Stimulated activated CD8-positive, alpha-beta memory T cell treated with anti-CD3 and anti-CD28 coated beads, Interleukin-12 subunit alpha, Interleukin-12 subunit beta, amount 100 ng/mL, for 24 hours (primary cell): ENCODE measurements around the gene TIMM23.
A peak's percentile ranks its signal among the peaks of the same experiment; 100 is the strongest.
"Not testable (repeated sequence)": the region's sequence is repeated elsewhere in the genome, so short reads cannot be mapped to it uniquely, and the experiment has no call there.

Experiments used
- DNase-seq: peaks from one replicate; pipeline ENCODE4 v3.0.0-alpha.2; 2020; ENCODE audit errors: extremely low read depth

The TIMM23 gene, protein sequence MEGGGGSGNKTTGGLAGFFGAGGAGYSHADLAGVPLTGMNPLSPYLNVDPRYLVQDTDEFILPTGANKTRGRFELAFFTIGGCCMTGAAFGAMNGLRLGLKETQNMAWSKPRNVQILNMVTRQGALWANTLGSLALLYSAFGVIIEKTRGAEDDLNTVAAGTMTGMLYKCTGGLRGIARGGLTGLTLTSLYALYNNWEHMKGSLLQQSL

GRCh38 chr10:45972106-45972812 lies at the start of gene TIMM23:
Gene TIMM23 (plus strand): TSS chr10:45972489. CDS start chr10:45972625, 136 bp downstream.
- peak; percentile 74 for DNase-seq

DNA sequence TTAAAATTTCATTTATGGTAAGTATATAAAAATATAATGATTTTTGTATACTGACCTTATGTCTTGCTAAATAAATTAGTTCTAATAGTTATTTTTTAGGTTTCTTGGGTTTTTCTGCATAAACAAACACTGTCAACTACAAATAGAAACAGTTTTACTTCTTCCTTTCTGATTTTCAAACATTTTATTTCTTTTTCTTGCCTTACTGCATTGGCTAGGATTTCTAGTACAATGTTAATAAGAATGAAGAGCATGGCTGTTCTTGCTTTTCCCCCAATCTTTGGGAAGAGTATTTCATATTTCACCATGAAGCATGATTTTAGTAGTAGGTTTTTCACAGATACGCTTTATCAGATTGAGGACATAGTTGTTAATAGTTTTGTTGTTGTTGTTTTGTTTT lies 45.5 kb upstream of the TIMM23 start:
- not testable (repeated sequence) for DNase-seq

DNA sequence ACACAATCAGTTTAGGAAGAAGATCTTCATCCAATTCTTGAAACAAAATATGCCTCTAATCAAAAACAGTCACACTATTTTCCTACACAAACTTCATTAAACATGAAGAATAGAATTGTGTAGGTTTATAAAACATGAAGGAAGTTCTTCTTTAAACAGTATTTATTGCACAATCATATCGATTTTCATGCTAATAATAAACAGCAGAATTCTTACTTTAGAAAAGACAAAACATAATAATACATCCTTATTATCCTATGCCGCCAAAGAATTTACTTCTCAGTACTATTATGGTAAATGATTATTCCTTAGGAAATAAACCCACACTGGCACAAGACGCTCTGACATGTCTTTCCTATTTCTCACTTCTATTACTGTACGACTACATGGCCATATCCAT lies 41.0 kb upstream of the TIMM23 start:
- DNase-seq, result not testable (repeated sequence)

DNA sequence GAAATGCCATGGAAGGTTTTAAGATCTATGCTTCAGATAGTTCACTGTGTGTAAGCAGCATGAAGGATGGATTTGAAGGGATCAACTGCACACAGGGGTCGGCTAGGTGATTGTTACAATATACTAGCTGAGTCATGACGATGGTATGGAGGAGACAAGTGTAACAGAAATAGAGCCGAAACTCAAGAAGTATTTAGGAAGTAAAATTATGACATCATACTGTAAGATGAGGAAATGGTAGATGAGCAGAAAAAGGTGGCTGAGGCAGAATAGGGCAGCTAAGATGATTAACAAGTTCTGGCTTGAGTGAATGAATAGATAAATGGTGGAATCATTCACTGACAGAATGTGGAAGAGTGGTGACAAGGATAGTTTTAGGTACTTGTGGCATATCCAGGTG lies 37.5 kb upstream of the TIMM23 start:
- DNase-seq, result not testable (repeated sequence)

- not testable (repeated sequence) for DNase-seq
Observed at GRCh38 chr10:45939176-45939697, 33.1 kb upstream of the TIMM23 start.

- not testable (repeated sequence) for DNase-seq
Observed at GRCh38 chr10:45941196-45941595, 31.1 kb upstream of the TIMM23 start.

DNA sequence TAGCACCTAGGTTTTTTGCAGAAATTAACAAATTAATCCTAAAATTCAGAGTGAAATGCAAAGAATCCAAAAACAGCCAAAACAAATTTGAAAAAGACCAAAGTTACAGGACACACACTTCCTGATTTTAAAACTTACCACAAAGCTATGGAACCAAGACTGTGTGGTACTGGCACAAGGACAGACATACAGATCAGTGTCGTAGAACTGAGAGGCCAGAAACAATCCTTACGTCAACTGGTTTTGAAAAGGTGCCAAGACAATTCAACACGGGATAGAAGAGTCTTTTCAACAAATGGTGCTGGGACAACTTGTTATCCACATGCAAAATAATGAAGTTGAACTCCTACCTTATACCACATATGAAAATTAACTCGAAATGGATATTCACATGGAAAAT lies 26.8 kb upstream of the TIMM23 start:
- DNase-seq, result not testable (repeated sequence)

- not testable (repeated sequence) for DNase-seq
Observed at GRCh38 chr10:45947363-45947762, 24.9 kb upstream of the TIMM23 start.

GRCh38 chr10:45948801-45949200 lies 23.5 kb upstream of the TIMM23 start:
- not testable (repeated sequence) for DNase-seq

DNA sequence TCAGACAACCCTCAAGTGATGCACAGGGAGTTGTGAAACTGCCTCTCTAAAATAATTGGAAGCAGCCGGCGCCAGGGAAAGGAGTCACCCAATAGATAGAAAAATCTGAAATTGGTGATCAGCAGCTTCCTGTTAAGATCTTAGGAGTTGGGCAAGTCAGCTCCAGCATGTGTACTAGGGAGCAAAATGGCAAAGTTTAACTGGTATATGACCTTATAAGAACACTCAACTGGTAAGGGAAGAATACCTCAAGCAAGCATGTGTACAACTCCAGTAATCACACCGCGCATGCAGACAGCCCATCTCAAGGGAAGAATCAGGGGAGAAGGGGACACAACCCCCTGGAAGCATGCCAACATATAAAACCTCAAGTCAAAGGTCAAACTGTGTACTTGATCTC lies 17.9 kb upstream of the TIMM23 start:
- DNase-seq, result not testable (repeated sequence)

DNA sequence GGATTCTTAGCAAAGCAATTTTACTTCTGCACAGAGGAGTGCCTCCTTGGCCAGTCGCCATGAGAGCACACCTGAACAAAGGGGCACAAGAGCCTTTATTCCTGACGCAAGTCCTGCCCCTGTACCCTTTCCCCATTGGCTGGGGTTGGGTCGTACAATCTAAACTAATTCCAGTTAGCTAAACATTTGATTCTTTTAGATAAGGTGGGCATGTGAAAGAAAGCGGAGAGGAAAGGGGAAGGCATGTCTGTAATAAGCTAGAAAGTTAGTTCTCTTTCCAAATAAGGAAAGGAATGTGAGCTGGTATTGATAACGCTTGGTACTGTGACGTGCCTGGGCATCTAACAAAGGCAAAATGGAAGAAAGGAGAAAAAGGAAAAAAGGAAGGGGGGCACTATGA lies 15.7 kb upstream of the TIMM23 start:
- not testable (repeated sequence) for DNase-seq

DNA sequence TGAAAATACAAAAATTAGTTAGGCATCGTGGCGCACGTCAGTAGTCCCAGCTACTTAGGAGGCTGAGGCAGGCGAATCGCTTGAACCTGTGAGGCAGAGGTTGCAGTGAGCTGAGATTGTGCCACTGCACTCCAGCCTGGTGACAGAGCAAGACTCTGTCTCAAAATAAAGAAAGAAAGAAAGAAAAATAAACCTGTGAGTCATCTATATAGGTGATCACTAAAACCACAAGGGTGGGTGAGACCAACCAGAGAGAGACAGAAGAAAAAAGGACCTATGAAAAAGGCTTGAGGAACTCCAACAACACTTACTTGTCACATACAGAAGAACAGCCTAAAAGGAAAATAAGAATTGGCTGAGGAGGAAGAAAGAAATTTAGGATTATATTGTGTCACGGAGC lies 14.4 kb upstream of the TIMM23 start:
- not testable (repeated sequence) for DNase-seq

- DNase-seq, result not testable (repeated sequence)
Observed at GRCh38 chr10:45962686-45963452, 9.4 kb upstream of the TIMM23 start.

- not testable (repeated sequence) for DNase-seq
Observed at GRCh38 chr10:45971019-45971418, 1.3 kb upstream of the TIMM23 start.

DNA sequence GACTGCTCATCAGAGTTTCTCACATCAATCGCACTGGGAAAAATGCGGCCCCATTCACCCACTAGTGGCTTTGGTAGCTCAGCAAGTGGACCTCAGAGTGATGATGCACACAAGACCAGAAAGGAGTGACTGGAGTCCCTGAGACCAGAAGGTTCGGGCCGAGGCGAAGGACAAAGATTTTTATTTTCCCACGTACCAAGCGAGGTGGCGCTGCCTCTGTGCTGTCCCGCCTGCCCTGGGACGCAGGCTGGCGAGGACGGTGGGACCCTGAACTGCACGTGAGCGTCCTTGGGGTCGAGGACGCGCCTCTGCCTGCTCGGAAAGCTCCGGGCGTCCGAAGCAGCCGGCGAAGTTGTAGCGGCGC lies 565 bp upstream of the TIMM23 start:
- DNase-seq, result not testable (repeated sequence)

DNA sequence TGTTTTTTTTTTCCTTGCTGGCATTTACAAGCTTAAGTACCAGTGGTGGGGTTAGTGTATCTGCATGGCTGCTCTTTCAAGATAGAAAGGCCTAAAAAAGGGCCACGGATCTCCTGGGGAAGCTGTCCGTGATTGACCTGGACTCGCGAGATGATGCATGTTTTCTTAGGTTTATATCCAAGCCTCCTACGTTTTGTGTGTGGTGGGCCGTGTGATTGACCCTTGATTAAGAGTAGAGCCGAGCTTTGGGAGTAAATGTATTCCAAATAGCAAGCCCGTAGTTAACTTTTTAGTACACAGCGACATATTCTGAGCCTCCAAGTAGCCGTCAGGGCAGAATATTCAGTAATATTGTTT lies 502 bp downstream of the TIMM23 start:
- not testable (repeated sequence) for DNase-seq

GRCh38 chr10:45974041-45974440 lies 1.8 kb downstream of the TIMM23 start:
- DNase-seq, result not testable (repeated sequence)

GRCh38 chr10:45978554-45978953 lies 6.3 kb downstream of the TIMM23 start:
- DNase-seq, result not testable (repeated sequence)

DNA sequence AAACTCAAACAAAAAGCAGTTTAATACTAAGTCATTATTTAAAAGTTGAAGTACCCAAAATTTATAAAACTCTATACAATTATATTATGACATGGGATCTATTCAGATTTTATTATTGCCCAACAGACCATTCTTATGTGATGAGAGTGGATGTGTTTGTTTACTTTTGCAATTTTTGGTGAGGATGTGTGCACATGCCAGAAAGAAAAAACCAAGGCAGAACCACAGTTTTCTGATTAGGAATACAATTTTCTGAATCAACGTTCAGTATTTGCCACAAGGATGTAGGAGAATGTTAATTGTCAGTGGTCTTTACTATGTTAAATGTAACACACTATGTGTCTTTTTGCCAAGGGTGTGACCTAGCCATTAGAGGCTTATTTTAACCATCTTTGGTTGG lies 9.1 kb downstream of the TIMM23 start:
- not testable (repeated sequence) for DNase-seq

GRCh38 chr10:45983538-45984186 lies 11.4 kb downstream of the TIMM23 start:
- not testable (repeated sequence) for DNase-seq

DNA sequence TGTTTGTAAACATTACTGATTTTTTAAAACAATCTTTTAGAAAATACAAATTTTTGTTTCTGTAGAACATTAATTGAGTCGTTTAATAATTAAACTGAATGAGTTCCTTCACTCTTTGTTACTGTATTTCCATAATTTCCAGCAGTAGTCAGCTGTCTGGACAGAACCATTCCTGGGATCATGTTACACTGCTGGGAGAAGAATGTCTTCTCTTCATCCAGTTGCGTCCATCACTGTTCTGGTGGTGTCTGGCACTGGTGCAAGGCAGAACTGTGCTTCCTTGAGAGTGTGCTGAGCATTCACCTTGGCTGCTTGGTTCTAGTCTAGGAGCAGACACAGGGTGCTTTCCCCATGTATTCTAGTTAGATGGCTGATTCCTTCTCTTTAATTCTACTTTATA lies 12.2 kb downstream of the TIMM23 start:
- not testable (repeated sequence) for DNase-seq

- not testable (repeated sequence) for DNase-seq
Observed at GRCh38 chr10:45985590-45985989, 13.3 kb downstream of the TIMM23 start.
